HFF-Myc (cell line): ENCODE results near the gene MICALL1.
"Not testable (repeated sequence)": the region's sequence is repeated elsewhere in the genome, so short reads cannot be mapped to it uniquely, and the experiment has no call there.

Experiments
- DNase-seq: peaks from one replicate; pipeline ENCODE4 v3.0.0-alpha.2; 2011; ENCODE audit warnings: low read depth; ENCODE audit errors: extremely low read depth
- H3K4me3 ChIP-seq: replicated peaks from 2 replicates; pipeline ENCODE4 v1.5.1; 2011; ENCODE audit warnings: low read depth, mild to moderate bottlenecking, control low read depth, low read length
- TF ChIP-seq, protein P1 (sequence below): IDR thresholded peaks from 2 replicates; pipeline ENCODE4 v1.5.1; 2012; ENCODE audit warnings: mild to moderate bottlenecking, low read depth, low read length, control low read depth; ENCODE audit errors: missing control alignments

The MICALL1 gene

DNA sequence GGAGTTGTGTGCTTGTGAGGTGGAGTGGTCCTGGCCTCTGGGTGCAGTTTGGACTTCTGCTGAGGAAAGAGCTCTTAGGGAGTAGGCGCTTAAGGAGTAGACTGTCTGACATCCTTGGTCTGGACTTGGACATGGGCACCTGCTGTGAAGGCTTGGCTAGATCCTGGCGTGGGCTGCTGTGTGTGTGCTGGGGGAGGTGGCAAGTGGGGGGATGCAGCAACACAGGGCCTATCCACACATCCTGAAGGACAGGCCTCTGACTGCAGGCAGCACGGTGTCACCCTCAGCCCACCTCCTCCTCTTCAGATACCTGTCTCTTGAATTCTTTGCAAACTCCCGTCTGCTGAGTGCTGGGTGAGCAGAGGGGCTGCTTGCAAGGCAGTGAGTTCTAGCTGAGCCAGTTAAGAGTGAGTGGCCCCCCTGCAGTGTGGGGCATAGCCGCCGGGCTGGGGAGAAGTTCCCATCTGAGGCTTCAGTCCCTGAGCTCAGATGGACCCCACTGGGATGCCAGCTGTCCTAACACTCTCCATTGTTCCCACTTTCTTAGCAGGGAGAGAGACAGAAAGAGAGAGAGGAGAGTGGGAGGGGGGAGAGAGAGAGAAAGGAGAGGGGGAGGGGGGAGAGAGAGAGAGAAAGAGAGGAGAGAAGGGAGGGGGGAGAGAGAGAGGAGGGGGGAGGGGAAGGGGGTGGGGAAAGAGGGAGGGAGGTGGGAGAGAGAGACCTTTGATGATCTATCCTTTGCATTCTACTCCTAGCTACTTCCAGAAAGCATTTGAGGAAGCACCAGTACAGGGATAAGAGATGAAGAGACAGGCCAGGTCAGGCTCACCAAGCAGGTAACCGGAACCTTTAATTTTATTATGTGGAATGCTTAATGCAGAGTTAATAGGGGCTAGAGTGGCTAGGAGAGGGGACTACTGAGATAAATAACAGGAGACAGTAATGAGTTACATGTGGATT is 65.7 kb downstream of the MICALL1 start:
- no peak for DNase-seq
- no peak overlapping the region for H3K4me3 ChIP-seq
- TF ChIP-seq, protein P1, sequence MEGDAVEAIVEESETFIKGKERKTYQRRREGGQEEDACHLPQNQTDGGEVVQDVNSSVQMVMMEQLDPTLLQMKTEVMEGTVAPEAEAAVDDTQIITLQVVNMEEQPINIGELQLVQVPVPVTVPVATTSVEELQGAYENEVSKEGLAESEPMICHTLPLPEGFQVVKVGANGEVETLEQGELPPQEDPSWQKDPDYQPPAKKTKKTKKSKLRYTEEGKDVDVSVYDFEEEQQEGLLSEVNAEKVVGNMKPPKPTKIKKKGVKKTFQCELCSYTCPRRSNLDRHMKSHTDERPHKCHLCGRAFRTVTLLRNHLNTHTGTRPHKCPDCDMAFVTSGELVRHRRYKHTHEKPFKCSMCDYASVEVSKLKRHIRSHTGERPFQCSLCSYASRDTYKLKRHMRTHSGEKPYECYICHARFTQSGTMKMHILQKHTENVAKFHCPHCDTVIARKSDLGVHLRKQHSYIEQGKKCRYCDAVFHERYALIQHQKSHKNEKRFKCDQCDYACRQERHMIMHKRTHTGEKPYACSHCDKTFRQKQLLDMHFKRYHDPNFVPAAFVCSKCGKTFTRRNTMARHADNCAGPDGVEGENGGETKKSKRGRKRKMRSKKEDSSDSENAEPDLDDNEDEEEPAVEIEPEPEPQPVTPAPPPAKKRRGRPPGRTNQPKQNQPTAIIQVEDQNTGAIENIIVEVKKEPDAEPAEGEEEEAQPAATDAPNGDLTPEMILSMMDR = no peak

DNA sequence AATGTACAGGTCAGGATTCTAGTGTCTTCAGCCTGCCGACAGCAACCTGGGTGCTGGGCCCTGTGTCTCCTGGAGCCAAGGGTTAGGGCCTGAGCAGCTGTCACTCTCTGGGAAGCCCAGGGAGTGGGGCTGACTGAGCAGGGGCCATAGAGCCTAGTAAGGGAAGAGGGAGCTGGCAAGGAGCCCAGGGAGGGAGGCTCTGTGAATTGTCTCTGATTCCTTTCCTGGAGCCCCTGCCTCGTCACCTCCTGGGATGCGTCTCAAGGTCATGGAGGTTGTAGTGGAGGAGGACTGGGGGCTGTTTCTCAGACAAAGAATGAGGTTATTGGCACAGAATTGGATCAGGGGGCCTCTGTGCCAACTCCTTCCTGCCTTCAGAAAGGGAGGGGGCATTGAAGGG is 66.4 kb downstream of the MICALL1 start:
- TF ChIP-seq, protein P1 = no peak
- no peak overlapping the region for H3K4me3 ChIP-seq
- no peak for DNase-seq

DNA sequence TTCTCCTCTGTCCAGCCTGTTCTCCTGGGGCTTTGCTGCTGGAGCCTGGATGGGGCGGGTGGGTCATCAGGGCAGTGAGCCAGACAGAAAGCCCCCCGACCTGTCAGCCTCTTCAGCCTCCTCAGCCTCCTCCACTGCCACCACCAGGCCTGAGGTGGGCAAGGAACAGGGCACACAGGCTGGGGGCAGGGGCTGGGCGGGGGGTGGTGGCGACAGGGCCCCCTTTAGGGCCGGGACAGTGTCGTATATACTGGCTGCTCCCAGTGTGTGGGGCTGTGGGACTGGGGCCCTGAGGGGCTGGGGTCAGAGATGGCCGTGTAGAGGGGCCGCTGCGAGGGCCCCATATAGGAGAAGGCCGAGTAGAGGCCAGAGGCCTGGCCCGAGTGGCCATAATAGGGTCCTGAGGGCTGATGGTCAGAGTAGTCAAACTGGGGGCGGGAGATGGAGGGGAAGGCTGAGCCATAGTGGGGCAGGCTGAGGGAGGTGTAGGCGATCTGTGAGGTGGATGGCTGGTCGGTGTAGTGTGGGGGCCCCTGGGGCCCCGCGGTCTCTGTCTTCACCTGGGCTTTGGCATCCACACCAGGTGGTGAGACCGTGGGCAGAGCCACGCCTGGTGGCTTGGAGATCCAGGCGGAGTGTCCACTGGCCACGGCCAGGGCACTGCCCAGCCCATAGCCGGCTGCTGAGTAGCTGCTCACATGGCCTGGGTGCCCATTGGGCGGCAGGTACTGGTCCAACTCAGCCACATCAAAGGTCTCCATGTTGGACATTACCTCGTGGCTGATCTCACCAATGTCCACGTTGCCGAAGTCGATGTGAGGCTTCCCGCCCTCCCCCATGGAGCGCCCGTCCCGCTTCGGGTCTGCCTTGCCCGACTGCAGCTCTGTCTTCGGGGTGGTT is 67.4 kb downstream of the MICALL1 start:
- TF ChIP-seq, protein P1 = no peak
- no peak overlapping the region for H3K4me3 ChIP-seq
- DNase-seq = no peak

DNA sequence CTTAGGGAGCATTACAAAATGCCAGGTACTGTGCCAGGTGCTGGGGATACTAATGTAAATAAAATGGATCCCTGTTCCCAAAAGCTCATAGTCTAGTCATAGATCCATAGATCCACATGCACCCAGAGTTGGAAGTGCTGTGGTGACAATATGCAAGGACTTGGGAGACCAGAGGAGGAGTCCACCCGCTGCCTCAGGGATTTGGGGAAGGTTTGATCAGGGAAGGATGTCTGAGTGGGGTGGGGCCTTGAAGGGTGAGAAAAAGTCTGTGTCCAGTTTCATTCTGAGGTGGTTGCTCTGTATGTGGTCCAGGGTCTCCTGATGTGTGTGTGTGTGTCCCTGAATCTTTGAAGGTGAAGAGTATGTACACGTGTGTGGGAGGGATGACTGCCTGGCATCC is 69.1 kb downstream of the MICALL1 start:
- no peak overlapping the region for H3K4me3 ChIP-seq
- TF ChIP-seq, protein P1 = no peak
- no peak for DNase-seq

DNA sequence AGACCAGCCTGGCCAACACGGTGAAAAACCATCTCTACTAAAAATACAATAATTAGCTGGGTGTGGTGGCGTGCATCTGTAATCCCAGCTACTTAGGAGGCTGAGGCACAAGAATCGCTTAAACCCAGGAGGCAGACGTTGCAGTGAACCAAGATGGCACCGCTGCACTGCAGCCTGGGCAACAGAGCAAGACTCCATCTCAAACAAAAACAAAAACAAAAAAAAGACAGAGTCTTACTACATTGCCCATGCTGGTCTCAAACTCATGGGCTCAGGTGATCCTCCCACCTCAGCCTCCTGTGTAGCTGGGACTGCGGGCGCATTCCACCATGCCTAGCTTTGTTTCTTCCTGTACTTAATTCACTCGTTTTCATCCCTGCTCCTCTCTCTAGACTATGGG is 69.9 kb downstream of the MICALL1 start:
- H3K4me3 ChIP-seq, DNase-seq: not testable (repeated sequence)

DNA sequence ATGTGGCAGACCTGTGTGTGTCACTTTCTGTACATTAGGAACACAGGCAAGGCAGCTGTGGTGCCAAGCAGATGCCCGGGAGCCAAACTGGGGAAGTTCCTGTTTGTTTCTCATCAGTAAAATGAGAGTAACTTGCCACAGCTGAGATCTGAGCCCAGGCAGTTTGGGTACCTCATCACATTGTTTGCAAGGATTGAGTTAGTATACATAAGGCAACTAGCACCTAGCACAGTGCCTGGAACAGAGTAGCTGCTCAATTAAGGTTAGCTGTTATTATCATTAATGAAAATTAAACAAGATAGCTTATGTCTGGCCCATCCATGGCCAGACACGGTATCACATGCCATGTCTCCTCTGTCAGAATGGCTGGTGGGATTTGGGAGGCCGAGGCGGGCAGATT is 70.5 kb downstream of the MICALL1 start:
- DNase-seq = no peak
- H3K4me3 ChIP-seq = no peak overlapping the region
- TF ChIP-seq, protein P1 = no peak

DNA sequence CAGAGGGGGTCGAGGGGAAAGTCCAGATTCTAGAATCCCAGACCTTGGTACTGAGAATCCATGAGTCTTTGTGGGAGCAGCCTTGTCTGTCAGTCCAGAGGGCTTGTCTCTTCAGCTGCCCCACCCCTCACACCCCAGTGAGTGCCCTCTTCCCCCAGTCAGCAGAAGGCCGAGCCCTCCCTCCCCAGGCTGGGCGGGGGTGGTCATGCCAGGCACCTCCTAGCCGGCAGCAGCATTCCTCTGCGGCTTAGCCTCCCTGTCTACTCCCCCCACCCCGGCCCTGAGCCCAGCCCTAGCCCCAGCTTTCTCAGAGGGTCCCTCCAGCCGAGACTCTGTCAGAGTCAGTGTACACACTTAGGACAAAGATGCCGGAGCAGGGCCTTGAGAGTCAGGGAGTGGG is 73.7 kb downstream of the MICALL1 start:
- no peak overlapping the region for H3K4me3 ChIP-seq
- no peak for DNase-seq
- TF ChIP-seq, protein P1 = no peak
